MM.1S (cell line): Measurements from ENCODE around the gene TMEM108.

Experiments
- DNase-seq: peaks from one replicate; pipeline ENCODE4 v3.0.0-alpha.2; 2015
- H2AFZ ChIP-seq: fragments of 300-600 bp; sonication (generic); 2 replicates; pipeline ENCODE4 v1.6.0; 2016; ENCODE audit warnings: antibody characterized with exemption, low read length
- H3F3A ChIP-seq: fragments of 300-600 bp; sonication (generic); 2 replicates; pipeline ENCODE4 v1.6.1; 2016; ENCODE audit warnings: mild to moderate bottlenecking, antibody characterized with exemption, low read length, moderate library complexity, mixed read lengths; ENCODE audit not compliant: insufficient read depth
- H3K27ac ChIP-seq: fragments of 300-600 bp; sonication (generic); 2 replicates; pipeline ENCODE4 v1.5.1; 2016; ENCODE audit warnings: mild to moderate bottlenecking, low read length
- H3K27me3 ChIP-seq: fragments of 300-600 bp; sonication (generic); replicated peaks from 2 replicates; pipeline ENCODE4 v1.6.0; 2016; ENCODE audit warnings: low read length; ENCODE audit not compliant: insufficient read depth
- H3K36me3 ChIP-seq: fragments of 300-600 bp; sonication (generic); replicated peaks from 2 replicates; pipeline ENCODE4 v1.6.1; 2016; ENCODE audit warnings: mild to moderate bottlenecking, low read length, mixed read lengths; ENCODE audit not compliant: insufficient read depth
- H3K4me1 ChIP-seq: fragments of 300-600 bp; sonication (generic); 2 replicates; pipeline ENCODE4 v1.6.1; 2016; ENCODE audit warnings: low read length, mixed read lengths
- H3K4me2 ChIP-seq: fragments of 300-600 bp; sonication (generic); 2 replicates; pipeline ENCODE4 v1.6.0; 2016; ENCODE audit warnings: low read depth, low read length
- H3K4me3 ChIP-seq: fragments of 300-600 bp; sonication (generic); 2 replicates; pipeline ENCODE4 v1.5.1; 2016; ENCODE audit warnings: low read length, mixed read lengths
- H3K79me2 ChIP-seq: fragments of 300-600 bp; sonication (generic); 2 replicates; pipeline ENCODE4 v1.6.1; 2016; ENCODE audit warnings: mixed run types, low read length, mixed read lengths
- H3K9ac ChIP-seq: fragments of 300-600 bp; sonication (generic); 2 replicates; pipeline ENCODE4 v1.6.1; 2016; ENCODE audit warnings: low read length, mixed read lengths
- H3K9me2 ChIP-seq: fragments of 300-600 bp; sonication (generic); replicated peaks from 2 replicates; pipeline ENCODE4 v1.6.1; 2016; ENCODE audit warnings: mild to moderate bottlenecking, low read length, mixed read lengths; ENCODE audit not compliant: insufficient read depth
- H3K9me3 ChIP-seq: fragments of 300-600 bp; sonication (generic); replicated peaks from 2 replicates; pipeline ENCODE4 v1.6.1; 2016; ENCODE audit warnings: mild to moderate bottlenecking, low read length, mixed read lengths; ENCODE audit not compliant: insufficient read depth
- H4K20me1 ChIP-seq: fragments of 300-600 bp; sonication (generic); 2 replicates; pipeline ENCODE4 v1.6.1; 2016; ENCODE audit warnings: mild to moderate bottlenecking, low read length, moderate library complexity, mixed read lengths; ENCODE audit not compliant: insufficient read depth
- EZH2 ChIP-seq: fragments of 300-600 bp; sonication (generic); optimal IDR thresholded peaks from 2 replicates; pipeline ENCODE3; 2017; ENCODE audit warnings: low read depth, mild to moderate bottlenecking, antibody characterized with exemption, low read length, mixed read lengths
- EZH2phosphoT487 ChIP-seq: fragments of 300-600 bp; sonication (generic); IDR thresholded peaks from 2 replicates; pipeline ENCODE4 v1.6.1; 2018; ENCODE audit warnings: antibody characterized with exemption, low read length
- TF ChIP-seq, protein P1 (sequence below): fragments of 300-600 bp; sonication (generic); IDR thresholded peaks from 2 replicates; pipeline ENCODE4 v1.5.1; 2016; ENCODE audit warnings: antibody characterized with exemption, low read length, mixed read lengths

The TMEM108 gene

GRCh38 chr3:133171831-133172230 lies 133.6 kb downstream of the TMEM108 start:
- Histone ChIP-seq H4K20me1 (no peaks in the 10 kb centered on the region), H3F3A (no peaks in the 10 kb centered on the region), H2AFZ (no peak overlapping the region), H3K9me3 (no peaks in the 10 kb centered on the region), H3K9me2 (no peaks in the 10 kb centered on the region), H3K9ac (no peak overlapping the region), H3K36me3 (no peaks in the 10 kb centered on the region), H3K4me2 (no peak overlapping the region), H3K27me3 (no peaks in the 10 kb centered on the region), H3K79me2 (no peaks in the 10 kb centered on the region), H3K4me1 (no peaks in the 10 kb centered on the region), H3K27ac (no peak overlapping the region), H3K4me3 (no peak overlapping the region)
- no peak for DNase-seq
- TF ChIP-seq, protein P1, sequence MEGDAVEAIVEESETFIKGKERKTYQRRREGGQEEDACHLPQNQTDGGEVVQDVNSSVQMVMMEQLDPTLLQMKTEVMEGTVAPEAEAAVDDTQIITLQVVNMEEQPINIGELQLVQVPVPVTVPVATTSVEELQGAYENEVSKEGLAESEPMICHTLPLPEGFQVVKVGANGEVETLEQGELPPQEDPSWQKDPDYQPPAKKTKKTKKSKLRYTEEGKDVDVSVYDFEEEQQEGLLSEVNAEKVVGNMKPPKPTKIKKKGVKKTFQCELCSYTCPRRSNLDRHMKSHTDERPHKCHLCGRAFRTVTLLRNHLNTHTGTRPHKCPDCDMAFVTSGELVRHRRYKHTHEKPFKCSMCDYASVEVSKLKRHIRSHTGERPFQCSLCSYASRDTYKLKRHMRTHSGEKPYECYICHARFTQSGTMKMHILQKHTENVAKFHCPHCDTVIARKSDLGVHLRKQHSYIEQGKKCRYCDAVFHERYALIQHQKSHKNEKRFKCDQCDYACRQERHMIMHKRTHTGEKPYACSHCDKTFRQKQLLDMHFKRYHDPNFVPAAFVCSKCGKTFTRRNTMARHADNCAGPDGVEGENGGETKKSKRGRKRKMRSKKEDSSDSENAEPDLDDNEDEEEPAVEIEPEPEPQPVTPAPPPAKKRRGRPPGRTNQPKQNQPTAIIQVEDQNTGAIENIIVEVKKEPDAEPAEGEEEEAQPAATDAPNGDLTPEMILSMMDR, result no peak
- TF ChIP-seq EZH2 (no peak), EZH2phosphoT487 (no peak)

GRCh38 chr3:133181392-133182150 lies 143.4 kb downstream of the TMEM108 start:
- no peaks in the 10 kb centered on the region for H3K27me3 ChIP-seq
- no peaks in the 10 kb centered on the region for H4K20me1 ChIP-seq
- H3K4me1 ChIP-seq, result no peaks in the 10 kb centered on the region
- DNase-seq, result no peak
- H3K4me3 ChIP-seq, result no peak overlapping the region
- TF ChIP-seq EZH2 (no peak), EZH2phosphoT487 (no peak)
- TF ChIP-seq, protein P1, result no peak
- H3K27ac ChIP-seq, result no peak overlapping the region
- no peaks in the 10 kb centered on the region for H3K36me3 ChIP-seq
- no peaks in the 10 kb centered on the region for H3K9me2 ChIP-seq
- H3K9me3 ChIP-seq, result no peaks in the 10 kb centered on the region
- no peak overlapping the region for H3K9ac ChIP-seq
- no peak overlapping the region for H2AFZ ChIP-seq
- H3F3A ChIP-seq, result no peaks in the 10 kb centered on the region
- no peak overlapping the region for H3K4me2 ChIP-seq
- no peaks in the 10 kb centered on the region for H3K79me2 ChIP-seq

- H3K27ac ChIP-seq, result no peak overlapping the region
- no peaks in the 10 kb centered on the region for H3K4me1 ChIP-seq
- no peaks in the 10 kb centered on the region for H3K27me3 ChIP-seq
- H3F3A ChIP-seq, result no peaks in the 10 kb centered on the region
- H3K36me3 ChIP-seq, result no peaks in the 10 kb centered on the region
- H3K4me3 ChIP-seq, result no peak overlapping the region
- no peak overlapping the region for H3K4me2 ChIP-seq
- H4K20me1 ChIP-seq, result no peaks in the 10 kb centered on the region
- H3K9ac ChIP-seq, result no peak overlapping the region
- no peak overlapping the region for H2AFZ ChIP-seq
- no peaks in the 10 kb centered on the region for H3K9me2 ChIP-seq
- no peaks in the 10 kb centered on the region for H3K9me3 ChIP-seq
- no peaks in the 10 kb centered on the region for H3K79me2 ChIP-seq
- DNase-seq, result no peak
- no peak for TF ChIP-seq EZH2
- TF ChIP-seq, protein P1, result no peak
- no peak for TF ChIP-seq EZH2phosphoT487
Measured at GRCh38 chr3:133187870-133188379, 149.7 kb downstream of the TMEM108 start.
